Astrocyte of the cerebellum (primary cell): ENCODE measurements around the gene GOLGA3.
"Not testable (repeated sequence)": the region's sequence is repeated elsewhere in the genome, so short reads cannot be mapped to it uniquely, and the experiment has no call there.

Experiments used
- DNase-seq: peaks from one replicate; pipeline ENCODE4 v3.0.0-alpha.2; 2011; ENCODE audit warnings: low read depth
- H3K4me3 ChIP-seq: 2 replicates; pipeline ENCODE4 v1.5.1; 2011; ENCODE audit warnings: mild to moderate bottlenecking, low read depth, low read length, moderate library complexity
- CTCF ChIP-seq: IDR thresholded peaks from 2 replicates; pipeline ENCODE4 v1.5.1; 2012; ENCODE audit warnings: low read length, low read depth, moderate library complexity, mild to moderate bottlenecking; ENCODE audit errors: missing control alignments
- in situ Hi-C: cut with HindIII; loops from 2 replicates; pipeline ENCODE4 v1.10.0; 2017; ENCODE audit warnings: low sequenced_read_pairs

GOLGA3 gene

GRCh38 chr12:132813443-132813842, 15.2 kb downstream of the GOLGA3 start:
- in situ Hi-C loops = loop anchor here (5.0 kb wide), 1 partner anchor 76 kb away; no protein-coding TSS in a partner anchor
- no peak for DNase-seq
- no peak for TF ChIP-seq CTCF
- no peak overlapping the region for H3K4me3 ChIP-seq

GRCh38 chr12:132812631-132813305, 15.9 kb downstream of the GOLGA3 start:
- no peak for TF ChIP-seq CTCF
- peak; percentile 31 for DNase-seq
- in situ Hi-C loops = loop anchor here (5.0 kb wide), 1 partner anchor 75 kb away; no protein-coding TSS in a partner anchor
- no peak overlapping the region for H3K4me3 ChIP-seq

DNA sequence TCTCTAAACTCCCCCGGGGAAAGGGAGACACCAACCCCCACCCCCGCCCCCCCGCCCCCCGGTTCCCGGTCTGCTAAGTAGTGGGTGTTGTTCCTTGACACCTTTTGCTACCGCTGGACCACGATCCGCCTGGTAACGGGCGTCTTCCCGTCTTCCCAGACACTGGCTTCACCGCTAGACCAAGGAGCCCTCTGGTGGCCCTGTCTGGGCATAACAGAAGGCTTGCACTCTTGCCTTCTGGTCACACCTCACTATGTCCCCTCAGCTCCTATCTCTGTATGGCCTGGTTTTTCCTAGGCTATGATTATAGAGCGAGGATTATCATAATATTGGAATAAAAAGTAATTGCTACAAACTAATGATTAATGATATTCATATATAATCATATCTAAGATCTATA, 19.3 kb downstream of the GOLGA3 start:
- H3K4me3 ChIP-seq, DNase-seq, in situ Hi-C loops: not testable (repeated sequence)
- peak; percentile 28 for TF ChIP-seq CTCF

- DNase-seq = no peak
- no peak for TF ChIP-seq CTCF
- H3K4me3 ChIP-seq = no peak overlapping the region
- in situ Hi-C loops = no loop called here
These were observed 21.2 kb downstream of the GOLGA3 start for GRCh38 chr12:132807295-132808092.

DNA sequence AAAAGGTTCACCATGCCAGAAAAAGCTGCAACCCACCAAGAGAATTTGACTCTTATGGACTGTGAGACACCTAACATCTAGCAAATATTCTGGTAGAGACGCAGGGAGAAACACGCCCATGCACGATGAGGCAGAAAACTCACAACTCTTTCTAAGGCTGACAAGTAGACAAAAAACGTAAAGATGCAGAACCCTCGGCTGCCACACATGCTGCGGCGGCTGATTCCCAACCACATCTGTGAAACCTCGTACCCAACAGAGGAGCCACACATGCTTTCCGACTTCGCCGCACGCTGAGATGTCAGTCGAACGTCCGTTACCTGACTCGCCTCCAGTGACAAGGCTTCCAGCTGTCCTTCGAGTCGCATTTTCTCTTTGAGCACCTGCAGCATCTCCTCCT, 21.8 kb downstream of the GOLGA3 start:
- DNase-seq = no peak
- H3K4me3 ChIP-seq = no peak overlapping the region
- in situ Hi-C loops = no loop called here
- no peak for TF ChIP-seq CTCF

GRCh38 chr12:132804426-132804861, 24.2 kb downstream of the GOLGA3 start:
- DNase-seq = no peak
- no peak for TF ChIP-seq CTCF

More at GRCh38 chr12:132804426-132804861, 24.2 kb downstream of the GOLGA3 start:
- no peak overlapping the region for H3K4me3 ChIP-seq
- in situ Hi-C loops = no loop called here
